H9 (cell line): ENCODE results near the gene CEMIP2. TPM values are rescaled to one million over a fixed set of nuclear protein-coding genes. Genes with fewer than 3 reads are reported as not detected.

Source experiments
- DNase-seq: peaks from one replicate; pipeline ENCODE4 v3.0.0-alpha.2; 2017
- H2AFZ ChIP-seq: one replicate; pipeline ENCODE4 v1.6.1; 2013; ENCODE audit warnings: mild to moderate bottlenecking, low read length, control low read depth, moderate library complexity
- H2AK5ac ChIP-seq: 2 replicates; pipeline ENCODE4 v1.6.1; 2013; ENCODE audit warnings: low read length, control low read depth, mixed read lengths; ENCODE audit not compliant: insufficient read length
- H2BK120ac ChIP-seq: one replicate; pipeline ENCODE4 v1.6.1; 2013; ENCODE audit warnings: low read depth, mild to moderate bottlenecking, low read length, control low read depth, inconsistent platforms; ENCODE audit not compliant: poor library complexity, severe bottlenecking
- H2BK12ac ChIP-seq: 2 replicates; pipeline ENCODE4 v1.6.1; 2013; ENCODE audit warnings: low read length, control low read depth, mixed read lengths, low read depth; ENCODE audit not compliant: insufficient read length
- H2BK15ac ChIP-seq: 2 replicates; pipeline ENCODE4 v1.6.1; 2013; ENCODE audit warnings: low read depth, low read length, control low read depth
- H2BK20ac ChIP-seq: one replicate; pipeline ENCODE4 v1.6.1; 2013; ENCODE audit warnings: low read depth, mild to moderate bottlenecking, low read length, control low read depth, inconsistent platforms; ENCODE audit not compliant: poor library complexity, severe bottlenecking
- H2BK5ac ChIP-seq: 2 replicates; pipeline ENCODE4 v1.6.1; 2013; ENCODE audit warnings: low read length, control low read depth, mixed read lengths; ENCODE audit not compliant: insufficient read length
- H3K14ac ChIP-seq: 2 replicates; pipeline ENCODE4 v1.6.1; 2013; ENCODE audit warnings: low read length, control low read depth; ENCODE audit not compliant: insufficient read depth
- H3K18ac ChIP-seq: 2 replicates; pipeline ENCODE4 v1.6.1; 2013; ENCODE audit warnings: low read depth, mild to moderate bottlenecking, mixed read lengths, low read length, control low read depth; ENCODE audit not compliant: insufficient read length
- H3K23ac ChIP-seq: 2 replicates; pipeline ENCODE4 v1.6.1; 2013; ENCODE audit warnings: low read length, control low read depth, mixed read lengths, low read depth; ENCODE audit not compliant: insufficient read length
- H3K23me2 ChIP-seq: 2 replicates; pipeline ENCODE4 v1.6.1; 2013; ENCODE audit warnings: low read depth, mild to moderate bottlenecking, mixed read lengths, low read length, control low read depth; ENCODE audit not compliant: insufficient read length, poor library complexity, severe bottlenecking
- H3K27ac ChIP-seq: 2 replicates; pipeline ENCODE4 v1.5.1; 2013; ENCODE audit warnings: low read length, control low read depth, mixed read lengths, low read depth; ENCODE audit not compliant: insufficient read length
- H3K27me3 ChIP-seq: 2 replicates; pipeline ENCODE4 v1.6.1; 2013; ENCODE audit warnings: low read length, control low read depth, inconsistent platforms; ENCODE audit not compliant: insufficient read depth
- H3K4ac ChIP-seq: 2 replicates; pipeline ENCODE4 v1.6.1; 2013; ENCODE audit warnings: low read depth, mild to moderate bottlenecking, control low read depth, inconsistent platforms, low read length, moderate library complexity
- H3K4me1 ChIP-seq: 2 replicates; pipeline ENCODE4 v1.6.1; 2013; ENCODE audit warnings: low read length, control low read depth, inconsistent platforms; ENCODE audit not compliant: insufficient read depth
- H3K4me2 ChIP-seq: 2 replicates; pipeline ENCODE4 v1.6.1; 2013; ENCODE audit warnings: low read length, control low read depth, mixed read lengths; ENCODE audit not compliant: insufficient read length, insufficient read depth
- H3K56ac ChIP-seq: 2 replicates; pipeline ENCODE4 v1.6.1; 2013; ENCODE audit warnings: low read depth, mild to moderate bottlenecking, mixed read lengths, low read length, control low read depth; ENCODE audit not compliant: insufficient read length
- H3K79me1 ChIP-seq: 2 replicates; pipeline ENCODE4 v1.6.1; 2013; ENCODE audit warnings: low read depth, mild to moderate bottlenecking, moderate library complexity, low read length, control low read depth, inconsistent platforms; ENCODE audit not compliant: insufficient read depth, poor library complexity, severe bottlenecking
- H3K79me2 ChIP-seq: 2 replicates; pipeline ENCODE4 v1.6.1; 2013; ENCODE audit warnings: low read length, control low read depth, inconsistent platforms; ENCODE audit not compliant: insufficient read depth
- H3K9ac ChIP-seq: 2 replicates; pipeline ENCODE4 v1.6.1; 2013; ENCODE audit warnings: low read length, control low read depth, mixed read lengths; ENCODE audit not compliant: insufficient read length; ENCODE audit errors: extremely low read depth
- H3K9me3 ChIP-seq: one replicate; pipeline ENCODE4 v1.6.1; 2013; ENCODE audit warnings: low read depth, low read length, inconsistent platforms; ENCODE audit not compliant: control insufficient read depth
- H3T11ph ChIP-seq: one replicate; pipeline ENCODE4 v1.6.1; 2013; ENCODE audit warnings: mild to moderate bottlenecking, low read length, control low read depth, inconsistent platforms
- H4K20me1 ChIP-seq: one replicate; pipeline ENCODE4 v1.6.1; 2013; ENCODE audit not compliant: control insufficient read depth, insufficient read length, insufficient read depth
- H4K5ac ChIP-seq: 2 replicates; pipeline ENCODE4 v1.6.1; 2013; ENCODE audit warnings: low read depth, mild to moderate bottlenecking, mixed read lengths, low read length, control low read depth; ENCODE audit not compliant: insufficient read length
- H4K8ac ChIP-seq: replicated peaks from 2 replicates; pipeline ENCODE4 v1.6.1; 2013; ENCODE audit warnings: low read length, control low read depth, mixed read lengths, low read depth; ENCODE audit not compliant: insufficient read length
- H4K91ac ChIP-seq: 2 replicates; pipeline ENCODE4 v1.6.1; 2013; ENCODE audit warnings: low read depth, mild to moderate bottlenecking, moderate library complexity, mixed read lengths, low read length, control low read depth; ENCODE audit not compliant: insufficient read length
- H3K27ac Mint-ChIP-seq, 3 experiments: 2 replicates in 2 of 3; 3 replicates in 1 of 3; pipeline ENCODE4 v1.8.0; 2020 to 2021; ENCODE audit warnings: mixed read lengths in 3 of 3, mild to moderate bottlenecking in 1 of 3, moderate library complexity in 1 of 3
- H3K27me3 Mint-ChIP-seq: 2 replicates; pipeline ENCODE4 v1.8.0; 2021; ENCODE audit warnings: low read depth, mild to moderate bottlenecking, moderate library complexity, mixed read lengths
- H3K36me3 Mint-ChIP-seq, 3 experiments: 2 replicates in 2 of 3; 3 replicates in 1 of 3; pipeline ENCODE4 v1.8.0; 2020 to 2021; ENCODE audit warnings: low read depth in 3 of 3, mixed read lengths in 3 of 3; ENCODE audit not compliant: insufficient read depth in 1 of 3
- H3K4me1 Mint-ChIP-seq, 2 experiments: 2 replicates each; pipeline ENCODE4 v1.8.0; 2020; ENCODE audit warnings: mixed read lengths in 2 of 2
- H3K4me3 Mint-ChIP-seq, 2 experiments: 2 replicates in 1 of 2; 3 replicates in 1 of 2; pipeline ENCODE4 v1.8.0; 2020 to 2021; ENCODE audit warnings: mild to moderate bottlenecking in 2 of 2, mixed read lengths in 2 of 2, moderate library complexity in 1 of 2
- H3K9me3 Mint-ChIP-seq, 2 experiments: 2 replicates in 1 of 2; 3 replicates in 1 of 2; pipeline ENCODE4 v1.8.0; 2020; ENCODE audit warnings: mild to moderate bottlenecking in 2 of 2, mixed read lengths in 2 of 2, moderate library complexity in 1 of 2
- CTCF ChIP-seq: fragments of 200-600 bp; sonication (generic); conservative IDR thresholded peaks from 3 replicates; pipeline ENCODE4 v1.8.0; 2021; ENCODE audit warnings: antibody characterized with exemption, mild to moderate bottlenecking
- WGBS: extraction: QIAGEN DNeasy Blood & Tissue Kit; methylation state at CpG from one replicate; pipeline ENCODE4 v1.1.7; 2013; ENCODE audit warnings: missing lambda C conversion rate, low lambda C conversion rate, mixed read lengths; ENCODE audit not compliant: insufficient read length; ENCODE audit errors: extremely low coverage; 5-methylcytosine and 5-hydroxymethylcytosine counted together
- total RNA-seq: library from RNA; stranded (reverse); gene quantifications from 2 replicates; pipeline ENCODE4 v1.2.1, GENCODE V29; 2021

CEMIP2 gene
- total RNA-seq, 1 experiment from 2014 or later: 77.2 TPM

GRCh38 chr9:71672573-71672972 is 95.7 kb downstream of the CEMIP2 start:
- no peak overlapping the region for H2BK120ac ChIP-seq
- Mint-ChIP-seq H3K9me3 (peaks cover 3 to 13% of the 10 kb centered on the region in 2 experiments; a peak in 2 of 5 replicates), H3K27ac (no peak overlapping the region), H3K4me3 (no peak overlapping the region), H3K36me3 (peaks cover 2 to 31% (median 14%) of the 10 kb centered on the region in 3 experiments; a peak in 6 of 7 replicates), H3K27me3 (no peaks in the 10 kb centered on the region), H3K4me1 (peaks cover 16 to 19% of the 10 kb centered on the region in 2 experiments)
- H3K14ac ChIP-seq: no peak overlapping the region
- no peak overlapping the region for H3K9ac ChIP-seq
- WGBS: no CpG with 5 or more reads among the region's 1 CpG
- H4K20me1 ChIP-seq: no peaks in the 10 kb centered on the region
- no peaks in the 10 kb centered on the region for H3K79me1 ChIP-seq
- no peaks in the 10 kb centered on the region for H3K79me2 ChIP-seq
- H3K27me3 ChIP-seq: no peaks in the 10 kb centered on the region
- H3K23me2 ChIP-seq: no peaks in the 10 kb centered on the region
- no peak overlapping the region for H3K4me2 ChIP-seq
- no peak for DNase-seq
- H2BK15ac ChIP-seq: no peak overlapping the region
- TF ChIP-seq CTCF: no peak
- no peak overlapping the region for H2BK20ac ChIP-seq
- no peak overlapping the region for H4K5ac ChIP-seq
- no peak overlapping the region for H3K18ac ChIP-seq
- H3K9me3 ChIP-seq: no peaks in the 10 kb centered on the region
- H3K27ac ChIP-seq: no peak overlapping the region
- no peak overlapping the region for H2BK12ac ChIP-seq
- H2AFZ ChIP-seq: no peak overlapping the region
- no peak overlapping the region for H2AK5ac ChIP-seq
- no peak overlapping the region for H3T11ph ChIP-seq
- no peak overlapping the region for H3K56ac ChIP-seq
- no peak overlapping the region for H4K8ac ChIP-seq
- H2BK5ac ChIP-seq: no peak overlapping the region
- H4K91ac ChIP-seq: no peak overlapping the region
- no peaks in the 10 kb centered on the region for H3K4me1 ChIP-seq
- H3K4ac ChIP-seq: no peak overlapping the region
- H3K23ac ChIP-seq: no peak overlapping the region
